Hematopoietic multipotent progenitor cell (in vitro differentiated cells): ENCODE data around the gene TRIM71. TPM values are rescaled to one million over a fixed set of nuclear protein-coding genes. Genes with fewer than 3 reads are reported as not detected.
A peak's percentile ranks its signal among the peaks of the same experiment; 100 is the strongest.

ENCODE experiments used
- DNase-seq, 3 donors: peaks; one replicate each; pipeline ENCODE4 v3.0.0-alpha.2; 2011 to 2015; ENCODE audit warnings: low read depth in 2 of 3, low spot score in 2 of 3
- total RNA-seq: library from RNA; depleted of rRNA; stranded (reverse); fragments of >200 nt; gene quantifications from one replicate; pipeline ENCODE4 v1.2.3, GENCODE V29; 2012

Gene TRIM71
- total RNA-seq, 1 donor: 0.81 TPM

- DNase-seq: no peak
These were observed 67.6 kb downstream of the TRIM71 start for GRCh38 chr3:32885283-32885901.

- no peak for DNase-seq
These were observed 68.5 kb downstream of the TRIM71 start for GRCh38 chr3:32886296-32886695.

GRCh38 chr3:32886911-32887310, 69.1 kb downstream of the TRIM71 start:
- DNase-seq: no peak

GRCh38 chr3:32888739-32889138, 70.9 kb downstream of the TRIM71 start:
- DNase-seq: no peak

GRCh38 chr3:32890420-32891276, 72.9 kb downstream of the TRIM71 start:
- DNase-seq: no peak

- no peak for DNase-seq
These were observed 73.6 kb downstream of the TRIM71 start for GRCh38 chr3:32891365-32891764.

GRCh38 chr3:32892625-32893598, 75.1 kb downstream of the TRIM71 start:
- no peak for DNase-seq

- DNase-seq: no peak
These were observed 77.2 kb downstream of the TRIM71 start for GRCh38 chr3:32894977-32895376.

GRCh38 chr3:32895701-32896100, 77.9 kb downstream of the TRIM71 start:
- DNase-seq: no peak

GRCh38 chr3:32896143-32896542, 78.3 kb downstream of the TRIM71 start:
- DNase-seq: no peak

- DNase-seq: no peak
These were observed 79.3 kb downstream of the TRIM71 start for GRCh38 chr3:32897001-32897601.

- no peak for DNase-seq
These were observed 80.3 kb downstream of the TRIM71 start for GRCh38 chr3:32897981-32898623.

- DNase-seq: no peak
These were observed 81.5 kb downstream of the TRIM71 start for GRCh38 chr3:32899265-32899664.

GRCh38 chr3:32901005-32901932, 83.5 kb downstream of the TRIM71 start:
- peak in 1 of 3 donors; percentile 46 for DNase-seq

GRCh38 chr3:32902887-32903371, 85.1 kb downstream of the TRIM71 start:
- DNase-seq: peak in 2 of 3 donors; percentile 47 to 53

GRCh38 chr3:32903953-32904352, 86.2 kb downstream of the TRIM71 start:
- DNase-seq: no peak

GRCh38 chr3:32909999-32910398, 92.2 kb downstream of the TRIM71 start:
- no peak for DNase-seq

GRCh38 chr3:32910954-32911353, 93.2 kb downstream of the TRIM71 start:
- no peak for DNase-seq

GRCh38 chr3:32912046-32912445, 94.2 kb downstream of the TRIM71 start:
- DNase-seq: no peak
